Measurements from ENCODE around the gene DYRK1B.

DNA sequence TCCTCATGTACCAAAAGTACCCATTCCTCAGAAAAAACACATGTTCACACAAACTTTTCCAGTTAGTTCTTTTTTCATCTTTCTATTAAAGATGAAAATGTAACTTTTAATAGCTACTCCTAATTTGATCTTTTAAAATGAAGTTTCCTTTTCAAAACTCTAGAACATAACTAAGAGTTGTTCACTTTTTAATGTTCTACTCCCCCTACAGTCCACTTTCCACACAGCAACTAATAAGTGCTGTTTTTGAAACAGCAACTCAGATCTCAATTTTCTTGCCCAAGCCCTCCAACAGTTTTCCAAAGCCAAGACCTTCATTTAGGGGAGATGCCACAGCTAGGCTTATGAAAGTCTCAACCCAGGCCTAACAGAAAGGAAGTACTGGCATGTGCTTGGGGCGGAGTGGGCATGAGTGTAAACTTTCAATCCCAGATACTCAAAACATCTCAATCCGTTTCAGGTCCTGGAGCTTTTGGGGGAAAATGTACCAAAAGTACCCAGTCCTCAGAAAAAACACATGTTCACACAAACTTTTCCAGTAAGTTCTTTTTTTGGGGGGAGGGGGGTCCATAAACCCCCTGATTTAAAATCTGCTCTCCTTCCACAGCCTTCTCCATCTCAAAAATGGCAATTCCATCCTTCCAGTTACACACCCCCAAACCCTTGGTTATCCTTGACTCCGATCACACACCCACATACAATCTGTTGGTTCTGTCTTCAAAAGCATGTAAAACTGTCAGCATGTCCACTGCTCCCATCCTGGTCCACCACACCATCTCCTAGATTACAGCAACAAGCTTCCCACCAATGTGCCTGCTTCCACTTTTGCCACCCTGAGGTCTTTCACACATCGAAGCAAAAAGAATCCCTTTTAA lies 10.2 kb upstream of the DYRK1B start:
- TF ChIP-seq POLR2AphosphoS5 (IDR thresholded peaks at IDR 0.05; ENCODE audit: low read depth, low read length) (no peak), TAF1 (IDR thresholded peaks at IDR 0.05; ENCODE audit: borderline replicate concordance, insufficient read depth, low read length) (no peak), SIN3A (IDR thresholded peaks at IDR 0.05; ENCODE audit: borderline replicate concordance, insufficient read depth, low read length) (no peak), FOXP2 (optimal IDR thresholded peaks at IDR 0.05; ENCODE audit: borderline replicate concordance, extremely low read depth, extremely low read length, insufficient read depth) (no peak), REST (IDR thresholded peaks at IDR 0.05; ENCODE audit: insufficient read depth in 1 of 2, low read depth in 2 of 2, low read length in 2 of 2) (no peak)
